K562 (cell line): ENCODE measurements around the gene PTH1R. TPM values are rescaled to one million over a fixed set of nuclear protein-coding genes. Genes with fewer than 3 reads are reported as not detected.

Experiments used
- ATAC-seq: fragments of 200-7000 bp; cut with Tn5 transposase; 3 replicates; pipeline ENCODE4 v1.9.1; 2020; ENCODE audit warnings: moderate library complexity
- BruUV-seq: library from RNA; stranded (reverse); fragments of 400-500 nt; replicated peaks from 2 replicates; lab custom pipeline; 2021; lab: Mats Ljungman, UMichigan
- CTCF ChIA-PET: fragments of 300-600 bp; formaldehyde crosslinking; extraction: SDS; loops from one replicate; lab custom pipeline; 2021; ENCODE audit warnings: low intra/inter-chr PET ratio; lab: Yijun Ruan, JAX
- POLR2A ChIA-PET: fragments of 300-600, 350-650 bp; sonication (Branson Sonifier 250); formaldehyde crosslinking; extraction: SDS; loops from one replicate; lab custom pipeline; 2021; ENCODE audit warnings: antibody characterized with exemption, inconsistent platforms; lab: Yijun Ruan, JAX
- DNase-seq, 4 experiments: peaks; one replicate each; pipeline versions ENCODE4 v3.0.0 to v3.0.0-alpha.2; 2011 to 2018; ENCODE audit warnings: low spot score in 3 of 4, mixed read lengths in 3 of 4; ENCODE audit errors: extremely low read depth in 1 of 4
- FAIRE-seq: peaks from 2 replicates; lab custom pipeline; 2011; peaks lifted over from hg19 to GRCh38; lab: Jason Lieb, UNC
- H2AFZ ChIP-seq: 2 replicates; pipeline ENCODE4 v1.6.0; 2011; ENCODE audit warnings: low read depth, low read length, control low read depth, inconsistent platforms
- H3K27ac ChIP-seq: fragments of 200-600 bp; 3 replicates; pipeline ENCODE4 v1.8.0; 2011; ENCODE audit warnings: low read depth, mild to moderate bottlenecking, control low read depth, inconsistent platforms, low read length, moderate library complexity, mixed read lengths; ENCODE audit errors: extremely low read depth
- H3K27me3 ChIP-seq, 2 experiments: fragments of 300-600 bp in 1 of 2; 2 replicates in 1 of 2; 3 replicates in 1 of 2; pipeline versions ENCODE4 v1.6.0 to v1.8.0; 2011; ENCODE audit warnings: inconsistent platforms in 2 of 2, low read length in 2 of 2, mild to moderate bottlenecking in 1 of 2, mixed read lengths in 1 of 2, moderate library complexity in 1 of 2; ENCODE audit not compliant: control insufficient read depth in 2 of 2, insufficient read depth in 2 of 2
- H3K36me3 ChIP-seq: fragments of 300-600 bp; 3 replicates; pipeline ENCODE4 v1.8.0; 2011; ENCODE audit warnings: mild to moderate bottlenecking, low read length, inconsistent platforms; ENCODE audit not compliant: control insufficient read depth, insufficient read depth
- H3K4me1 ChIP-seq, 2 experiments: fragments of 200-600 bp in 1 of 2; replicated peaks in 1 of 2; 2 replicates in 1 of 2; 3 replicates in 1 of 2; pipeline versions ENCODE4 v1.5.1 to v1.8.0; 2011; ENCODE audit warnings: inconsistent platforms in 2 of 2, low read length in 2 of 2, mild to moderate bottlenecking in 1 of 2, mixed read lengths in 1 of 2, moderate library complexity in 1 of 2; ENCODE audit not compliant: control insufficient read depth in 2 of 2, insufficient read depth in 2 of 2
- H3K4me2 ChIP-seq: 2 replicates; pipeline ENCODE4 v1.6.1; 2011; ENCODE audit warnings: low read length, control low read depth, inconsistent platforms, mixed read lengths; ENCODE audit not compliant: insufficient read depth
- H3K4me3 ChIP-seq: fragments of 200-600 bp; sonication (generic), shearing (Covaris generic); 2 replicates; pipeline ENCODE4 v1.5.1; 2016; ENCODE audit warnings: control low read depth, inconsistent platforms
- H3K79me2 ChIP-seq: fragments of 200-600 bp; 3 replicates; pipeline ENCODE4 v1.8.0; 2011; ENCODE audit warnings: low read length, inconsistent platforms; ENCODE audit not compliant: control insufficient read depth, insufficient read depth
- H3K9ac ChIP-seq, 2 experiments: 2 replicates each; pipeline versions ENCODE4 v1.6.0 to v1.6.1; 2011; ENCODE audit warnings: low read depth in 2 of 2, low read length in 2 of 2, control low read depth in 1 of 2, inconsistent platforms in 1 of 2, mild to moderate bottlenecking in 1 of 2, mixed read lengths in 1 of 2; ENCODE audit not compliant: insufficient read depth in 1 of 2
- H3K9me1 ChIP-seq: one replicate; pipeline ENCODE4 v1.6.0; 2011; ENCODE audit warnings: inconsistent platforms, mild to moderate bottlenecking, low read length, moderate library complexity; ENCODE audit not compliant: control insufficient read depth, insufficient read depth
- H3K9me3 ChIP-seq: replicated peaks from 2 replicates; pipeline ENCODE4 v1.5.1; 2011; ENCODE audit warnings: low read depth, low read length, inconsistent platforms; ENCODE audit not compliant: control insufficient read depth, insufficient read depth
- H4K20me1 ChIP-seq: replicated peaks from 2 replicates; pipeline ENCODE4 v1.6.1; 2011; ENCODE audit warnings: low read length, inconsistent platforms, mixed read lengths; ENCODE audit not compliant: control insufficient read depth, insufficient read depth
- MEIS2 ChIP-seq: fragments of 450-650 bp; IDR thresholded peaks from 2 replicates; pipeline ENCODE4 v1.6.1; 2014; ENCODE audit warnings: mild to moderate bottlenecking; ENCODE audit not compliant: partially characterized antibody
- MTF1 ChIP-seq: fragments of 250-450 bp; sonication (Bioruptor Pico); IDR thresholded peaks from 2 replicates; pipeline ENCODE4 v1.9.0; 2021; ENCODE audit warnings: moderate library complexity, mild to moderate bottlenecking, inconsistent platforms, borderline replicate concordance
- SRF ChIP-seq, 2 experiments: fragments of 250-450, 450-650 bp in 1 of 2; sonication (Bioruptor Pico) in 1 of 2; sonication (generic) in 1 of 2; formaldehyde crosslinking; IDR thresholded peaks; 2 replicates each; pipeline versions ENCODE4 v1.5.0 to v1.5.1; 2020 to 2022; ENCODE audit warnings: mild to moderate bottlenecking in 1 of 2, missing genetic modification reagents in 1 of 2
- WGBS: fragments of 100-300 bp; shearing (Covaris generic); methylation state at CpG from one replicate; pipeline ENCODE4 v1.1.6; 2016; ENCODE audit warnings: low coverage, mixed read lengths; ENCODE audit not compliant: insufficient coverage; ENCODE audit errors: missing lambda C conversion rate; 5-methylcytosine and 5-hydroxymethylcytosine counted together
- in situ Hi-C: fragments of 300-500 bp; cut with MboI; formaldehyde crosslinking; loops from 4 replicates; pipeline ENCODE4 v1.15.0; 2018; ENCODE audit warnings: inconsistent platforms, mixed read lengths
- intact Hi-C: fragments of 100-400 bp; cut with micrococcal nuclease; formaldehyde crosslinking; loops from 2 replicates; pipeline ENCODE4 v1.14.2; 2022
- polyA plus RNA-seq, 8 experiments: library from polyadenylated mRNA; depleted of rRNA in 4 of 8; stranded (reverse) in 5 of 8; unstranded in 3 of 8; fragments of >200 nt; fragmentation: Nextera tagmentation in 2 of 8; fragmentation: Illumina TruSeq in 1 of 8; extraction: Ambion mirVana in 2 of 8; extraction: Trizol in 1 of 8; gene quantifications; 2 replicates each; pipeline versions ENCODE4 v1.2.1 to v1.2.3, GENCODE V29; 2011 to 2014; ENCODE audit warnings: inconsistent platforms in 1 of 8, missing spikeins in 1 of 8
- total RNA-seq, 7 experiments: library from RNA; depleted of rRNA in 6 of 7; stranded (reverse); fragments of >200 nt in 6 of 7; fragmentation: Illumina TruSeq in 2 of 7; extraction: Trizol in 2 of 7; gene quantifications; 2 replicates each; pipeline versions ENCODE4 v1.2.1 to v1.2.3, GENCODE V29; 2011 to 2021; ENCODE audit warnings: low replicate concordance in 1 of 7
- TF ChIP-seq, protein P1 (sequence below): sonication (generic); formaldehyde crosslinking; IDR thresholded peaks from 2 replicates; pipeline ENCODE4 v1.8.0; 2022; ENCODE audit warnings: missing genetic modification reagents, mild to moderate bottlenecking, borderline replicate concordance
- TF ChIP-seq, protein P2 (sequence below): fragments of 250-450 bp; sonication (Bioruptor Pico); IDR thresholded peaks from 2 replicates; pipeline ENCODE4 v1.4.0; 2020

The PTH1R gene
- total and polyA plus RNA-seq, 9 of the 15 experiments (the other 6 are each of a cell fraction or from before 2014, with no cell fraction given), result not detected

DNA sequence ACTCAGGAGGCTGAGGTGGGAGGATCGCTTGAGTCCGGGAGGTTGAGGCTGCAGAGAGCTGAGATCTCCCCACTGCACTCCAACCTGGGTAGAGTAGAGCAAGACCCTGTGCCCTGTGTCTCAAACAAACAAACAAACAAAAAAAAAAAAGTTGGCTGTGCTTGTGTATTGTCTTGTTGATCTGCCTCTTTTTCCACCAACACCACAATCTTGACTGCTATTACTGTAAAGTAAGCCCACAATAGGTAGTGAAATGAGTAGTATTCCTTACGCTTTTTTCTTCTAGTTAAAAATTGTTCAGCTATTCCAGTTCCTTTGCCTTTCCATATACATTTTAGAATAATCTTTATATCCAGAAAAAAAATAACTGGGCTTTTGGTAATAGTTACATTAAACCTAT lies 35.5 kb downstream of the PTH1R start:
- no TSS peak for BruUV-seq
- intact Hi-C loops (no loop called here), in situ Hi-C loops (no loop called here)
- ChIA-PET POLR2A (interaction anchor here (0.6 to 1.9 kb wide), 4 partner anchors 10 to 357 kb away, joined by 3 to 5 read pairs (median 4); no protein-coding TSS in a partner anchor), CTCF (no interaction called here)
- WGBS, result 96% methylated on average over 3 of the region's 3 CpGs
- DNase-seq, result no peak
- H3K9me1 ChIP-seq, result peaks cover 4% of the 10 kb centered on the region
- H3K9ac ChIP-seq, result no peak overlapping the region
- no peak overlapping the region for H2AFZ ChIP-seq
- H3K27me3 ChIP-seq, result peaks cover 0 to 6% of the 10 kb centered on the region in 2 experiments; a peak in 2 of 5 replicates
- H3K4me2 ChIP-seq, result no peak overlapping the region
- no peak overlapping the region for H3K4me3 ChIP-seq
- H3K27ac ChIP-seq, result no peak overlapping the region
- H3K4me1 ChIP-seq, result peaks cover 0 to 22% of the 10 kb centered on the region in 2 experiments; a peak in 3 of 5 replicates
- ATAC-seq, result no peak
- TF ChIP-seq MEIS2 (no peak), MTF1 (CRISPR knock-in tag) (no peak), SRF (CRISPR knock-in tag; IDR thresholded peaks at IDR 0.05) (no peak)
- TF ChIP-seq, protein P1, sequence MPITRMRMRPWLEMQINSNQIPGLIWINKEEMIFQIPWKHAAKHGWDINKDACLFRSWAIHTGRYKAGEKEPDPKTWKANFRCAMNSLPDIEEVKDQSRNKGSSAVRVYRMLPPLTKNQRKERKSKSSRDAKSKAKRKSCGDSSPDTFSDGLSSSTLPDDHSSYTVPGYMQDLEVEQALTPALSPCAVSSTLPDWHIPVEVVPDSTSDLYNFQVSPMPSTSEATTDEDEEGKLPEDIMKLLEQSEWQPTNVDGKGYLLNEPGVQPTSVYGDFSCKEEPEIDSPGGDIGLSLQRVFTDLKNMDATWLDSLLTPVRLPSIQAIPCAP (CRISPR knock-in tag), result no peak
- TF ChIP-seq, protein P2, sequence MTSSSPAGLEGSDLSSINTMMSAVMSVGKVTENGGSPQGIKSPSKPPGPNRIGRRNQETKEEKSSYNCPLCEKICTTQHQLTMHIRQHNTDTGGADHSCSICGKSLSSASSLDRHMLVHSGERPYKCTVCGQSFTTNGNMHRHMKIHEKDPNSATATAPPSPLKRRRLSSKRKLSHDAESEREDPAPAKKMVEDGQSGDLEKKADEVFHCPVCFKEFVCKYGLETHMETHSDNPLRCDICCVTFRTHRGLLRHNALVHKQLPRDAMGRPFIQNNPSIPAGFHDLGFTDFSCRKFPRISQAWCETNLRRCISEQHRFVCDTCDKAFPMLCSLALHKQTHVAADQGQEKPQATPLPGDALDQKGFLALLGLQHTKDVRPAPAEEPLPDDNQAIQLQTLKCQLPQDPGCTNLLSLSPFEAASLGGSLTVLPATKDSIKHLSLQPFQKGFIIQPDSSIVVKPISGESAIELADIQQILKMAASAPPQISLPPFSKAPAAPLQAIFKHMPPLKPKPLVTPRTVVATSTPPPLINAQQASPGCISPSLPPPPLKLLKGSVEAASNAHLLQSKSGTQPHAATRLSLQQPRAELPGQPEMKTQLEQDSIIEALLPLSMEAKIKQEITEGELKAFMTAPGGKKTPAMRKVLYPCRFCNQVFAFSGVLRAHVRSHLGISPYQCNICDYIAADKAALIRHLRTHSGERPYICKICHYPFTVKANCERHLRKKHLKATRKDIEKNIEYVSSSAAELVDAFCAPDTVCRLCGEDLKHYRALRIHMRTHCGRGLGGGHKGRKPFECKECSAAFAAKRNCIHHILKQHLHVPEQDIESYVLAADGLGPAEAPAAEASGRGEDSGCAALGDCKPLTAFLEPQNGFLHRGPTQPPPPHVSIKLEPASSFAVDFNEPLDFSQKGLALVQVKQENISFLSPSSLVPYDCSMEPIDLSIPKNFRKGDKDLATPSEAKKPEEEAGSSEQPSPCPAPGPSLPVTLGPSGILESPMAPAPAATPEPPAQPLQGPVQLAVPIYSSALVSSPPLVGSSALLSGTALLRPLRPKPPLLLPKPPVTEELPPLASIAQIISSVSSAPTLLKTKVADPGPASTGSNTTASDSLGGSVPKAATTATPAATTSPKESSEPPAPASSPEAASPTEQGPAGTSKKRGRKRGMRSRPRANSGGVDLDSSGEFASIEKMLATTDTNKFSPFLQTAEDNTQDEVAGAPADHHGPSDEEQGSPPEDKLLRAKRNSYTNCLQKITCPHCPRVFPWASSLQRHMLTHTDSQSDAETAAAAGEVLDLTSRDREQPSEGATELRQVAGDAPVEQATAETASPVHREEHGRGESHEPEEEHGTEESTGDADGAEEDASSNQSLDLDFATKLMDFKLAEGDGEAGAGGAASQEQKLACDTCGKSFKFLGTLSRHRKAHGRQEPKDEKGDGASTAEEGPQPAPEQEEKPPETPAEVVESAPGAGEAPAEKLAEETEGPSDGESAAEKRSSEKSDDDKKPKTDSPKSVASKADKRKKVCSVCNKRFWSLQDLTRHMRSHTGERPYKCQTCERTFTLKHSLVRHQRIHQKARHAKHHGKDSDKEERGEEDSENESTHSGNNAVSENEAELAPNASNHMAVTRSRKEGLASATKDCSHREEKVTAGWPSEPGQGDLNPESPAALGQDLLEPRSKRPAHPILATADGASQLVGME (CRISPR knock-in tag), result no peak
- H4K20me1 ChIP-seq, result no peaks in the 10 kb centered on the region; the same call in 1 of the 2 replicates
- H3K9me3 ChIP-seq, result no peaks in the 10 kb centered on the region
- no peaks in the 10 kb centered on the region for H3K79me2 ChIP-seq
- FAIRE-seq, result no peak
- peaks cover 17% of the 10 kb centered on the region; the same call in 2 of the 3 replicates for H3K36me3 ChIP-seq
